NOMO-1 (cell line): Measurements from ENCODE around the gene SIDT1.
A peak's percentile ranks its signal among the peaks of the same experiment; 100 is the strongest.

Experiments
- DNase-seq, 2 experiments: peaks; one replicate each; lab custom pipeline; 2025; ENCODE audit not compliant: unreplicated experiment in 2 of 2; lab: John Stamatoyannopoulos, UW

SIDT1 gene

GRCh38 chr3:113531826-113532697, at the start of gene SIDT1:
Gene SIDT1 (plus strand): TSS chr3:113532555. CDS start chr3:113533022, 467 bp downstream.
- peak in 1 of 2 experiments; percentile 41 for DNase-seq

- DNase-seq = no peak
Observed at GRCh38 chr3:113485161-113485609, 47.2 kb upstream of the SIDT1 start.

- peak in 1 of 2 experiments; percentile 29 for DNase-seq
Observed at GRCh38 chr3:113495035-113495434, 37.3 kb upstream of the SIDT1 start.

GRCh38 chr3:113496924-113497323, 35.4 kb upstream of the SIDT1 start:
- no peak for DNase-seq

GRCh38 chr3:113498221-113499005, 33.9 kb upstream of the SIDT1 start:
- no peak for DNase-seq

GRCh38 chr3:113499081-113499480, 33.3 kb upstream of the SIDT1 start:
- DNase-seq = no peak

GRCh38 chr3:113501597-113501996, 30.8 kb upstream of the SIDT1 start:
- peak in 1 of 2 experiments; percentile 18 for DNase-seq

- no peak for DNase-seq
Observed at GRCh38 chr3:113505867-113506266, 26.5 kb upstream of the SIDT1 start.

GRCh38 chr3:113507501-113508067, 24.8 kb upstream of the SIDT1 start:
- DNase-seq = no peak

- DNase-seq = no peak
Observed at GRCh38 chr3:113508966-113509365, 23.4 kb upstream of the SIDT1 start.

GRCh38 chr3:113514265-113514769, 18.0 kb upstream of the SIDT1 start:
- DNase-seq = no peak

- DNase-seq = no peak
Observed at GRCh38 chr3:113516115-113516505, 16.2 kb upstream of the SIDT1 start.

GRCh38 chr3:113521981-113522380, 10.4 kb upstream of the SIDT1 start:
- DNase-seq = no peak

GRCh38 chr3:113523241-113523640, 9.1 kb upstream of the SIDT1 start:
- DNase-seq = no peak

GRCh38 chr3:113532698-113533533, 561 bp downstream of the SIDT1 start:
- no peak for DNase-seq

- DNase-seq = peak in 1 of 2 experiments; percentile 32
Observed at GRCh38 chr3:113533534-113533892, 1.2 kb downstream of the SIDT1 start.

- no peak for DNase-seq
Observed at GRCh38 chr3:113534365-113534764, 2.0 kb downstream of the SIDT1 start.

- DNase-seq = no peak
Observed at GRCh38 chr3:113535898-113536297, 3.5 kb downstream of the SIDT1 start.

GRCh38 chr3:113536627-113537101, 4.3 kb downstream of the SIDT1 start:
- DNase-seq = no peak

- no peak for DNase-seq
Observed at GRCh38 chr3:113537155-113537554, 4.8 kb downstream of the SIDT1 start.
